Keratinocyte (primary cell): ENCODE data around the gene CEP290.

ENCODE experiments used
- EZH2 ChIP-seq: IDR thresholded peaks from one replicate; pipeline ENCODE4 v1.6.1; 2012; ENCODE audit warnings: inconsistent platforms, mild to moderate bottlenecking, low read length, moderate library complexity
- TF ChIP-seq, protein P1 (sequence below), 3 experiments: IDR thresholded peaks in 1 of 3; conservative IDR thresholded peaks in 1 of 3; optimal IDR thresholded peaks in 1 of 3; 2 replicates in 2 of 3; 3 replicates in 1 of 3; pipeline versions ENCODE3 to v1.5.1; 2011; ENCODE audit warnings: low read length in 3 of 3, mild to moderate bottlenecking in 3 of 3, moderate library complexity in 2 of 3, control low read depth in 1 of 3, inconsistent platforms in 1 of 3; ENCODE audit not compliant: insufficient read depth in 2 of 3; ENCODE audit errors: extremely low read depth in 1 of 3

DNA sequence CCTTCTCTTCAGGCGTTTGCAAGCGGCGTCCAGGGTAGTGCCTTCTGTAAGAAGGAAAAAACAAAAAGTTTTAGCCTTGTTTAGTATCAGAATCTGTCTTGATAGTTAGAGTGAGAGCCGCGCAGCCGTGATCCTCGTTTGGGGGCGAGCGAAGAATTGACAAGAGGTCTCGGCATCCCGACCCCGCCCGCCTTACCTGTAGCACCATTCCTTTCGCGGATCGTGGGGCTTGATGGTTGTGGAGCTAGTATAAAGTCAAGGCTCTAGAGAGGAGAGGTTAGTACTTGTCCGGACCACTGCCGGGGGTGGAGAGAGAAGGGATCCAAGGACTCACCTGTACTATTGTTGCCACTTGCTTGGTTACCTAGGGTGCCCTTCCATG is 713 bp upstream of the CEP290 start:
- TF ChIP-seq, protein P1, sequence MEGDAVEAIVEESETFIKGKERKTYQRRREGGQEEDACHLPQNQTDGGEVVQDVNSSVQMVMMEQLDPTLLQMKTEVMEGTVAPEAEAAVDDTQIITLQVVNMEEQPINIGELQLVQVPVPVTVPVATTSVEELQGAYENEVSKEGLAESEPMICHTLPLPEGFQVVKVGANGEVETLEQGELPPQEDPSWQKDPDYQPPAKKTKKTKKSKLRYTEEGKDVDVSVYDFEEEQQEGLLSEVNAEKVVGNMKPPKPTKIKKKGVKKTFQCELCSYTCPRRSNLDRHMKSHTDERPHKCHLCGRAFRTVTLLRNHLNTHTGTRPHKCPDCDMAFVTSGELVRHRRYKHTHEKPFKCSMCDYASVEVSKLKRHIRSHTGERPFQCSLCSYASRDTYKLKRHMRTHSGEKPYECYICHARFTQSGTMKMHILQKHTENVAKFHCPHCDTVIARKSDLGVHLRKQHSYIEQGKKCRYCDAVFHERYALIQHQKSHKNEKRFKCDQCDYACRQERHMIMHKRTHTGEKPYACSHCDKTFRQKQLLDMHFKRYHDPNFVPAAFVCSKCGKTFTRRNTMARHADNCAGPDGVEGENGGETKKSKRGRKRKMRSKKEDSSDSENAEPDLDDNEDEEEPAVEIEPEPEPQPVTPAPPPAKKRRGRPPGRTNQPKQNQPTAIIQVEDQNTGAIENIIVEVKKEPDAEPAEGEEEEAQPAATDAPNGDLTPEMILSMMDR (optimal IDR thresholded peaks at IDR 0.05 in 1 of 3, IDR thresholded peaks at IDR 0.05 in 1 of 3, conservative IDR thresholded peaks at IDR 0.05 in 1 of 3; ENCODE audit: extremely low read depth in 1 of 3, insufficient read depth in 2 of 3, low read length in 3 of 3): no peak
- no peak for TF ChIP-seq EZH2
